Measurements from ENCODE around the gene LDLRAD4.
A peak's percentile ranks its signal among the peaks of the same experiment; 100 is the strongest.
"Not testable (repeated sequence)": the region's sequence is repeated elsewhere in the genome, so short reads cannot be mapped to it uniquely, and the experiment has no call there.

Gene LDLRAD4

DNA sequence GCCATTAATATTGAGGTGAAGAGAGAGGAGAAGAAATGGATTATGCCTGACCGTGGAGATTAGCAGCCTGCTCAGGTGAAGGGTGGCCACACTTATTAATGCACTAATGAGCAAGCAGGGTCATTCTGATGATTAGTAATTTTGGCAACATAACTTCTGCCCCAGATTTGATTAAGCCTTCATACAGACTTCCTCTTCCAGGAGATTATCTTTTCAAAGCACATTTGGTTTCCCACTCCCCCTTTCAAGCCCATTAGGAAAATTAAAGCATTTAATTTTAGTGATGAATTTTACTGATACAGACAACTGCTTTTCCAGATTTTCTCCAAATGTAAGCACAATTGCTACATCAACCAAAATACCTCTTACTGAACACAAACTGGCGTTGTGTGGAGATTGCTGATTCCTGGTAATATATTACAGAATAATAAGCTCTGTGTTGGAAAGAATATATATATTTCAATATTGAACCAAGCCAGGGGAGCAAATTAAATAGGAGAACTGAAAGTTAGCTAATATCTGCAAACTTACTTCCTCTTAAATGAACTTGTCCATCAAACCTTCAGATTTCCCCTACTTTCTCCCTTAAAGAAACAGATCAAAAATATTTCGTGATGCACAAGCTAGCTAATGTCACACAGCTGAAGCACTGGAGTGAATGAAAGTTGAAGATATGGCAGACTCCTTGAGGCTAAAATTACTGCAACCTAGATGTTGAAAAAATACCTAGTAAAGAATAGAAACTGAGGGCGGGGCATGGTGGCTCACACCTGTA, 367.0 kb downstream of the LDLRAD4 start:
- no peak for DNase-seq

- no peak for DNase-seq
Observed at GRCh38 chr18:13587001-13587400, 368.4 kb downstream of the LDLRAD4 start.

DNA sequence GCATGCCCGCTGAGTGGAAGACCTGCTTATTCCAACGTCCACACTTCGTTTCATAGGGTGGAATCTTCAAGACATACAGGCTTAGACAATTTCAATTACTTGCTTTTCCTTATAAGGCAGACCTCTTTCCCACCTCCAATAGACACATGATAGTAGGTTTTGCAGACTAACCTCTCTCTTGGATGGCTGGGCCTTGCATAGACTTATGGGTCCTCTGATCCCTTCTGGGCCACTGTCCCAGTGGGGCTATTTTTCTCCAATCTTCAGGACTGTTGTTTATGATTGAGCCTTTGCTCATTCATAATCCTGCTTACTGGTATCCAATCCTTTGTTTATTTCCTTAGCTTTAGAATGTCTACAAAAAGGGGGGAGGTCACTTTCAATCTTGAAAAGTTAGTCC, 368.9 kb downstream of the LDLRAD4 start:
- DNase-seq = no peak

- DNase-seq = no peak
Observed at GRCh38 chr18:13587937-13588336, 369.4 kb downstream of the LDLRAD4 start.

DNA sequence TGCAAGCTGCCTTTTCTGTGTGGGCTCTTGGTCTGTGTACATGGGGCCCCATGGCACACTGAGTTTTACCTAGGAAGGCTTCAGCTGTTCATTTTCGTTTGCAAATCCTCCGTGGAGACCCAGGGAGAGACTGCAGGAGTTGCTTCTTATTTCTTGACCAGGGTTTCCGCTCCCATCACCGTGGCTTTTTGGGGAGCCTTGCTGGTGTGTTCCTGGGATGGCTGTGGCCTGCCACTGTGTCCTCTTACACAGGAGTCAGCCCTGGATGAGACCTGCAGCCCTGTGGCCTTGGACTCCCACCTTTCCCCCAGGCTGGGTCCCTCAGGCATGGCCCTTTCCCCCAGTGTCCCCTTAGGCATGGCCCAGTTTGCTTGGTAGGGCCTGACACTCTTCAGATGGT, 370.8 kb downstream of the LDLRAD4 start:
- DNase-seq = no peak

DNA sequence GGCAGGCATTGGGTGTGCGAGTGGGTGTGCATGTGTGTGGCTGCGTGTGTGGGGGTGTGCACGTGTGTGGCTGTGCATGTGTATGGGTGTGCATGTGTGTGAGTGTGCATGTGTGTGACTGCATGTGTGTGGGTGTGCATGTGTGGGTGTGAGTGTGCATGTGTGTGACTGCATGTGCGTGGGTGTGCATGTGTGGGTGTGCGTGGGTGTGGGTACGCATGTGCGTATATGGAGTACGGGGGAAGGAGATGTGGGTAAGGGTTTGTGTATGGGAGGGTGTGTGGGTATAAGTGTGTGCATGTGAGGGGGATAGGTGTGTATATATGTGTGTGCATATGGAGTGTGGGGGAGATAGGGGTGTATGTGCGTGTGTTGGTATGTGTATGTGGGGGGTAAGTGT, 371.4 kb downstream of the LDLRAD4 start:
- no peak for DNase-seq

DNA sequence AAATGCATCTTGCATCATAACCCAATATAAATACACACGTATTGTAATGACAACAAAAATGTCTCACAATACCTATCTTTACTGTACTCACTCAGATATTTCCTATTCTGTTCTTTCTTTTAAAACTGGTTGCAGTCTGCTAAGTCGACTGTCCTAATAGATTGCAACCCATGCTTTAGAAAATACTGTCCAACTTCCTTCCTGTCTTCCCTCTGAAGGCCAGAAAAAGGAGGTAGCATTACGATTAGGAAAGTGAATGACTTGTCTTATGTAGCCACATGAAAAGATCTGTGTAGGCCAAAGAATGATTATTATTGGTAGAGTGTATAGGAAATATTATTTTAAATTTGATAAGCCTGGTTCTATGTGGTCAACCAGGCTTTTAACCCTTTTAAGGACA, 373.7 kb downstream of the LDLRAD4 start:
- no peak for DNase-seq

DNA sequence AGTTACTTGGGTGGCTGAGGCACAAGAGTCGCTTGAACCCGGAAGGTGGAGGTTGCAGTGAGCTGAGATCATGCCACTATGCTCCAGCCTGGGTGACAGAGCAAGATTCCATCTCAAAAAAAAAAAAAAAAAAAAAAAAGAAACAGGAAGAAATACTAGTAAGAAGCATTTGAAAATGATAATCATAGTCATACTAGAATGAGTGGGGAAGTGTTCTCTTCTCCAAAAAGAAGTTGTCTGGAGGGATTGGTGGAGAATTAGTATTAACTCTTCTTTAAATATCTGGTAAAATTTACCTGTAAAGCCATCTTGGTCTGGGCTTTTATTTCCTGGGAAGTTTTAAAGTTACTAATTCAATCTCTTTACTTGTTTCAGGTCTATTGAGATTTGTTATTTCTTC, 376.0 kb downstream of the LDLRAD4 start:
- no peak for DNase-seq

DNA sequence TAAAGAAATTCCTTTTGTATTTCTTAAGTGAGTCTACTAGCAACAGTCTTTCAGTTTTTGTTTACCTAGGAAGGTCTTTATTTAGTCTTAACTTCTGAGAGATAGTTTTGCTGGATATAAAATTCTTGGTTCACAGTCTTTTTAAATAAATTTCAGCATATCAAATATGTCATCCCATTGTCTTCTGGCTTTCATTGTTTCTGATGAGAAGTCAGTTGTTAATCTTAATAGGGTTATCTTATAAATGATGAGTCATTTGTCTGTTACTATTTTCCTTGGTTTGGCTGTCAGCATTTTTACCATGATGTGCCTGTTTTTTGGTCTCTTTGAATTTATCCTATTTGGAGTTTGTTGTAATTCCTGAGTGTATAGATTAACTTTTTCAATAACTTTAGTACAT, 378.5 kb downstream of the LDLRAD4 start:
- DNase-seq = no peak

- DNase-seq = no peak
Observed at GRCh38 chr18:13598591-13598990, 380.0 kb downstream of the LDLRAD4 start.

DNA sequence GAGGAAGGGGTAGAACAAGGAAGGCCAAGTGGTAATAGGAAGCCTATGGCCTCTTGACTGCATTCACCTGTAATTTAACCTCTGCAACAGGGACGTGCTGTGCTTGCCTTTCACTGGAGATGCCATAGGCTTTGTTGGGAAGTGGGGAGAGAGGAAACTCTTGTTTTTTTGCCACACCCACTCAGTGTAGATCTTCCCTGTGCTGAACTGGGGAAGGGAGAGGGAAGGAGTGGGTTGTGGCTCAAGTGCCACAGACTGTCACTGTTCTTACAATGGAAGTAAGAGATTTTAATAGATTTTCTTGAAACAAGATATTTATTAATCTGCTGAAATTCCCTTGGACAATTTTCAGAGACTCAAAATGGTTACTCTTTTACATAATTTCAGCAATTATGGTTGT, 380.5 kb downstream of the LDLRAD4 start:
- no peak for DNase-seq

- no peak for DNase-seq
Observed at GRCh38 chr18:13603304-13604019, 384.9 kb downstream of the LDLRAD4 start.

GRCh38 chr18:13604786-13605185, 386.2 kb downstream of the LDLRAD4 start:
- no peak for DNase-seq

GRCh38 chr18:13605477-13605876, 386.9 kb downstream of the LDLRAD4 start:
- DNase-seq = no peak

- no peak for DNase-seq
Observed at GRCh38 chr18:13605901-13606300, 387.3 kb downstream of the LDLRAD4 start.

GRCh38 chr18:13606604-13607254, 388.2 kb downstream of the LDLRAD4 start:
- no peak for DNase-seq

DNA sequence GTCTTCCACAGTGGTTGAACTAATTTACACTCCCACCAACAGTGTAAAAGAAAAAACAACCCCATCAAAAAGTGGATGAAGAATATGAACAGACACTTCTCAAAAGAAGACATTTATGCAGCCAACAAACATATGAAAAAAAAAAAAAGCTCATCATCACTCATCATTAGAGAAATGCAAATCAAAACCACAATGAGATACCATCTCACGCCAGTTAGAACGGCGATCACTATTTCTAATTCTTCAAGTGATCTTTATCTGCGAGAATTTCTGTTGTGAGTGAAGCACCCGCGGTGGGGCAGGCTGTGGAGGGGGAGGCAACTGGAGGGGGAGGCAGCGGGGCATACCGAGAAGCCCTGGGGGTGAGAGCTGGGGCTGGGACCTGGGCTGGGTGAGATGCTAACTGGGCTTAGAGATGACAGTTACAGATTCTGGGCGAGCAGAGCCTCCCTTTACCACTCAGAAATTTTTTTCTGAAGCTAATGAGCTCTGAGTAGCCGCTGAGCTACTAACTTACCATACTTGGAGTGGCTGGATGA, 389.5 kb downstream of the LDLRAD4 start:
- not testable (repeated sequence) for DNase-seq

DNA sequence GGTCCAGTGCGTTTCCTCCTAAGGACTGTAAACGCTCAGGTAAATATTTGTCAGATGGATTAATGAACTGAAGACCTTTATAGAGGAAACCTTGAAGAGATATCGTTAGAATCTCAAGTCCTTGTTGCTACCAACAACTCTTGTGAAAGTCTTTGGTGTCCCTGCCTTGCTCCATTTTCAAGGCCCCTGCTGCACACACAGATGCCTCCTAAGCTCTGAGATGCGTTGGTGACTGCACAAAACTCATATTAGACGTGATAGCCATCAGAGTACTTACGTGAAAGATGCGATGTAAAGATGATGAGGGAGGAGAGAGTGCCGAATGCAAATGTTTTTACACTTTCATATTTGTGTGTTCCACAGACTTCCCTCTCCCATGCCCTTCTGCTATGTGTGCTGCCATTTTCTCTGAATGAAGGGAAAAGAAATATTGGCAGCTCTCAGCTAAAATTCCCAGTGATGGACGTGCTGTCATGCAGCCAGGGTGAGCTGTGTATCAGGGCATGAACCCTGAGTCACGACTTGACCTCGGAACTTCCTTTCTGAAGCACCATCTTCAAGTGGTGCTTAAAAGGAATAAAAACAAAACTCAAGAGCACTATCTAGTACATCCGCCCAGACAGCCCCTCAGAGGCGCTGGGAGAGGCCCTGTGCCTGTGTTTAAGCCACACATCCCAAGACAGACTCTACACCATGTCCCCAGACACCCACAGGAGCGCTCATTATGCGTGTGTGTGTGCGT, 390.4 kb downstream of the LDLRAD4 start:
- no peak for DNase-seq

GRCh38 chr18:13610555-13611141, 392.1 kb downstream of the LDLRAD4 start:
- DNase-seq = peak; percentile 16

DNA sequence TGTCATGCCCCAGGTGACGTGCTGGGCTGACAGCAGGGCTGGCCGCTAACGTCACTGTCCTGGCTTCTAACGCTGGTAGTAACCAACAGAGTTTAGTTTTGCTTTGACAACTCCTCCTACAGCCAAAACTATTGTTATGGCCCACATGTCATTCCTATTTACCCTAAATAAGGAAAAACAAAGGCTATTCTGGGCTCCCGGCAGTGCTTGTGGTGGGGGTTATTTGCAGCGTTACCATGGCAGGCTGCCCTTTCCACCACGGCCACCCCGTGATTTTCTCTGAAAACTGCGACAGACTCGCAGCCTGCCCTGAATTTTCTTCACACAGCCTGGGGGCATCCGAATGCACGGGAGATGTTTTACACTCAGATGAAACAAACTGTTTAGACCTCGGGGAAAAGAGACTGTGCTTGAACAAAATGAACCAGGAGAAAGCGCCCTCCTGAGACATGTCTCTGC, 392.6 kb downstream of the LDLRAD4 start:
- peak; percentile 23 for DNase-seq

DNA sequence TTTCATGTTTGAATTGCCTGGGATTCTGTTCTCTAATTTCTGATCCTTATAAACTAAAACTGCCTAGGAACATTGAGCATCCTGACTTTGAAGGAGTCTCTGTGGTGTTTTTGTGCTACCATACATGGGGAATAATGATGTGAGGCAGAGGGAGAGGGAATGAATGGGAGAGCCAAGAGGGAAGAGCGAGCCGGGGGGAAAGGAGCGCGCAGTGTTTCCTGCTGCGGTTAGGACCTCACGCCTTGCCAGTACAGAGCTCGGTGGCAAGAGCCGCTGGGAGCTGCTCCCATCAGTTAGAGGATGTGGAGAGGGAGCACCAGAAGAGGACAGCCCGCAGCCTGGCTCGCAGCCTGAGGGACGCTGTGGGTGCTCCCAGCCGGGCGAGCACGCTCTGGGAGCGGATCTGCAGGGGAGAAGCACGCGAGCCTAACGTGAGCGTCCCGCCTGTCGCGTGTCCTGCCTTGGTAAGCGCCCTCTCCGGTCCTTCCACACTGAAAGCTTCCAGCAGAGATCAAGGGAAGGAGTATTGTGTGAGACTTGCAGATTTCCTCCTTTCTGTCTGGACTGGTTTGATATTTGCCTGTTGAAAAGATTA, 393.1 kb downstream of the LDLRAD4 start:
- DNase-seq = peak; percentile 32
